PFSK-1 (cell line): Measurements from ENCODE around the gene CACNA1H.

Experiments
- FOXP2 ChIP-seq: optimal IDR thresholded peaks from 2 replicates; pipeline ENCODE3; 2011; ENCODE audit warnings: borderline replicate concordance, control low read depth, inconsistent platforms; ENCODE audit not compliant: insufficient read depth; ENCODE audit errors: extremely low read length, extremely low read depth
- POLR2AphosphoS5 ChIP-seq: IDR thresholded peaks from 2 replicates; pipeline ENCODE4 v1.6.1; 2012; ENCODE audit warnings: low read depth, mild to moderate bottlenecking, control low read depth, low read length, moderate library complexity
- SIN3A ChIP-seq: IDR thresholded peaks from 2 replicates; pipeline ENCODE4 v1.6.1; 2012; ENCODE audit warnings: mild to moderate bottlenecking, low read length, moderate library complexity, borderline replicate concordance; ENCODE audit not compliant: insufficient read depth
- TAF1 ChIP-seq: IDR thresholded peaks from 2 replicates; pipeline ENCODE4 v1.6.1; 2012; ENCODE audit warnings: low read length, control low read depth, borderline replicate concordance; ENCODE audit not compliant: insufficient read depth
- TF ChIP-seq, protein P1 (sequence below), 2 experiments: IDR thresholded peaks; 2 replicates each; pipeline versions ENCODE4 v1.6.1 to v1.8.0; 2011 to 2012; ENCODE audit warnings: low read depth in 2 of 2, low read length in 2 of 2, control low read depth in 1 of 2, inconsistent platforms in 1 of 2, mild to moderate bottlenecking in 1 of 2, moderate library complexity in 1 of 2; ENCODE audit not compliant: insufficient read depth in 1 of 2

CACNA1H gene

GRCh38 chr16:1192384-1193073, 39.6 kb downstream of the CACNA1H start:
- TF ChIP-seq TAF1 (no peak), POLR2AphosphoS5 (no peak), SIN3A (no peak), FOXP2 (no peak)
- TF ChIP-seq, protein P1, sequence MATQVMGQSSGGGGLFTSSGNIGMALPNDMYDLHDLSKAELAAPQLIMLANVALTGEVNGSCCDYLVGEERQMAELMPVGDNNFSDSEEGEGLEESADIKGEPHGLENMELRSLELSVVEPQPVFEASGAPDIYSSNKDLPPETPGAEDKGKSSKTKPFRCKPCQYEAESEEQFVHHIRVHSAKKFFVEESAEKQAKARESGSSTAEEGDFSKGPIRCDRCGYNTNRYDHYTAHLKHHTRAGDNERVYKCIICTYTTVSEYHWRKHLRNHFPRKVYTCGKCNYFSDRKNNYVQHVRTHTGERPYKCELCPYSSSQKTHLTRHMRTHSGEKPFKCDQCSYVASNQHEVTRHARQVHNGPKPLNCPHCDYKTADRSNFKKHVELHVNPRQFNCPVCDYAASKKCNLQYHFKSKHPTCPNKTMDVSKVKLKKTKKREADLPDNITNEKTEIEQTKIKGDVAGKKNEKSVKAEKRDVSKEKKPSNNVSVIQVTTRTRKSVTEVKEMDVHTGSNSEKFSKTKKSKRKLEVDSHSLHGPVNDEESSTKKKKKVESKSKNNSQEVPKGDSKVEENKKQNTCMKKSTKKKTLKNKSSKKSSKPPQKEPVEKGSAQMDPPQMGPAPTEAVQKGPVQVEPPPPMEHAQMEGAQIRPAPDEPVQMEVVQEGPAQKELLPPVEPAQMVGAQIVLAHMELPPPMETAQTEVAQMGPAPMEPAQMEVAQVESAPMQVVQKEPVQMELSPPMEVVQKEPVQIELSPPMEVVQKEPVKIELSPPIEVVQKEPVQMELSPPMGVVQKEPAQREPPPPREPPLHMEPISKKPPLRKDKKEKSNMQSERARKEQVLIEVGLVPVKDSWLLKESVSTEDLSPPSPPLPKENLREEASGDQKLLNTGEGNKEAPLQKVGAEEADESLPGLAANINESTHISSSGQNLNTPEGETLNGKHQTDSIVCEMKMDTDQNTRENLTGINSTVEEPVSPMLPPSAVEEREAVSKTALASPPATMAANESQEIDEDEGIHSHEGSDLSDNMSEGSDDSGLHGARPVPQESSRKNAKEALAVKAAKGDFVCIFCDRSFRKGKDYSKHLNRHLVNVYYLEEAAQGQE (IDR thresholded peaks at IDR 0.05; ENCODE audit: insufficient read depth in 1 of 2, low read depth in 2 of 2, low read length in 2 of 2) = no peak

GRCh38 chr16:1193143-1193824, 40.4 kb downstream of the CACNA1H start:
- TF ChIP-seq, protein P1 (IDR thresholded peaks at IDR 0.05; ENCODE audit: insufficient read depth in 1 of 2, low read depth in 2 of 2, low read length in 2 of 2) = no peak
- TF ChIP-seq SIN3A = no peak
- TF ChIP-seq POLR2AphosphoS5 = no peak
- no peak for TF ChIP-seq TAF1
- no peak for TF ChIP-seq FOXP2

DNA sequence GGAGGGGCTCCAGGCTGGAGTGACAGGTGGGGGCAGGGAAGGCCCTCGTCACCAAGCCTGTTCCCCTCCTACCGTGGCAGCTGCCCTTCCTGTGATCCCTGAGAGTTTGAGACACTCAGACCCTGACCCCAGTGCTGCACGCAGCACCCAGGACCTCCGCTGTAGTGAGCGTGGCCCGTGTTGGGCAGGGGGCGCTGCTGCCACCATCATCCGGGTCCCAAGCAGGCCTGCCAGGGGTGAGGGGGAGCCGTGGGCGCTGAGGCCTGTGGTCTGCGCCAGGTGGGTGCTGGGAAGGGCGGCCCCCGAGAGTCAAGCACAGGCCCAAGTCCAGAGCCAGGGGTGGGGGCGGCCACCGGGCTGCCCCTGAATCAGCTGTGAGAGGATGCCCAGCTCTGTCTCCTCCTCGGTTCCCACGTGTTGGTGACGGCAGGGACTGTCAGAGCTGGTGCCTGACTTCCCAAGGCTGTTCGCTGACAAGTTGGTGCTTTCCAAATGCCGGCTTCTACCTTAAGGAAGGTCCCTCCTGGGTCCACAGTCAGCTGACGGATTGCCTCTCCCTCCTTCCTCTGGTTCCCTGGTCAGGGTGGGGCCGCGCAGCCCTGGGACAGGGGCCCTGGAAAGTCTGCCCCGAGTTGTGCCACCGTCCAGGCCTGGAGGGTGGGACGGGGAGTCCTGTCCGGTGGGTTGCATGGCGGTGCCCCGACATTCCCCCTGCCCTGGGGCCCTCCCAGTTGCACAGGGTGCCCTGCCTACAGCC, 41.1 kb downstream of the CACNA1H start:
- TF ChIP-seq TAF1 (no peak), FOXP2 (no peak), SIN3A (no peak), POLR2AphosphoS5 (no peak)
- TF ChIP-seq, protein P1 (IDR thresholded peaks at IDR 0.05; ENCODE audit: insufficient read depth in 1 of 2, low read depth in 2 of 2, low read length in 2 of 2) = no peak

- TF ChIP-seq POLR2AphosphoS5 (no peak), FOXP2 (no peak), SIN3A (no peak), TAF1 (no peak)
- TF ChIP-seq, protein P1 (IDR thresholded peaks at IDR 0.05; ENCODE audit: insufficient read depth in 1 of 2, low read depth in 2 of 2, low read length in 2 of 2) = no peak
These were observed 41.9 kb downstream of the CACNA1H start for GRCh38 chr16:1194665-1195392.
